ENCODE data around the gene EXOC6. TPM values are rescaled to one million over a fixed set of nuclear protein-coding genes. Genes with fewer than 3 reads are reported as not detected.

The EXOC6 gene
- total RNA-seq, 1 experiment from 2014 or later: 12.9 TPM

GRCh38 chr10:93068411-93069244 lies 220.3 kb downstream of the EXOC6 start (continued):
- no peak for TF ChIP-seq REST (IDR thresholded peaks at IDR 0.05; ENCODE audit: low read depth)
- TF ChIP-seq RAD21 (IDR thresholded peaks at IDR 0.05; ENCODE audit: low read depth): no peak
- TF ChIP-seq CBX3 (IDR thresholded peaks at IDR 0.05; ENCODE audit: low read depth): no peak
- no peak for TF ChIP-seq SIN3A (IDR thresholded peaks at IDR 0.05; ENCODE audit: low read depth)
- no peak for TF ChIP-seq ZFX (IDR thresholded peaks at IDR 0.05)
- no peak for TF ChIP-seq ZNF274 (IDR thresholded peaks at IDR 0.05; ENCODE audit: low read depth, low read length)
- no peak for TF ChIP-seq ZBTB33 (IDR thresholded peaks at IDR 0.05; ENCODE audit: extremely low read depth, insufficient replicate concordance, low read length)
- no peak for TF ChIP-seq MAX (IDR thresholded peaks at IDR 0.05)
- no peak for TF ChIP-seq POLR2AphosphoS5 (IDR thresholded peaks at IDR 0.05; ENCODE audit: low read depth, low read length)
- TF ChIP-seq FOSL1 (IDR thresholded peaks at IDR 0.05; ENCODE audit: low read depth): no peak
- TF ChIP-seq EGR1 (IDR thresholded peaks at IDR 0.05; ENCODE audit: low read depth): no peak
- TF ChIP-seq, protein P1, sequence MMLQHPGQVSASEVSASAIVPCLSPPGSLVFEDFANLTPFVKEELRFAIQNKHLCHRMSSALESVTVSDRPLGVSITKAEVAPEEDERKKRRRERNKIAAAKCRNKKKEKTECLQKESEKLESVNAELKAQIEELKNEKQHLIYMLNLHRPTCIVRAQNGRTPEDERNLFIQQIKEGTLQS (IDR thresholded peaks at IDR 0.05): no peak
- no peak for TF ChIP-seq EZH2 (IDR thresholded peaks at IDR 0.05)
- TF ChIP-seq EZH2phosphoT487 (IDR thresholded peaks at IDR 0.05; ENCODE audit: borderline replicate concordance): no peak
- TF ChIP-seq ELF1 (IDR thresholded peaks at IDR 0.05; ENCODE audit: borderline replicate concordance, low read depth): no peak
